HepG2 (cell line): ENCODE measurements around the gene CES2. TPM values are rescaled to one million over a fixed set of nuclear protein-coding genes. Genes with fewer than 3 reads are reported as not detected.

Source experiments
- ATF3 ChIP-seq: sonication (generic); formaldehyde crosslinking; IDR thresholded peaks from 2 replicates; pipeline ENCODE4 v1.4.0; 2020; ENCODE audit warnings: missing genetic modification reagents
- BCLAF1 ChIP-seq: fragments of 450-650 bp; IDR thresholded peaks from 2 replicates; pipeline ENCODE4 v1.6.1; 2017; ENCODE audit warnings: mild to moderate bottlenecking
- REST ChIP-seq, 2 experiments: IDR thresholded peaks; 2 replicates each; pipeline ENCODE4 v1.6.1; 2011 to 2012; ENCODE audit warnings: low read length in 2 of 2, borderline replicate concordance in 1 of 2, low read depth in 1 of 2, mild to moderate bottlenecking in 1 of 2, moderate library complexity in 1 of 2
- SIN3B ChIP-seq: fragments of 150-350 bp; IDR thresholded peaks from 2 replicates; pipeline ENCODE4 v1.6.1; 2014; ENCODE audit warnings: low read length
- SNAPC4 ChIP-seq: sonication (generic); formaldehyde crosslinking; IDR thresholded peaks from 2 replicates; pipeline ENCODE4 v1.4.0; 2020; ENCODE audit warnings: mild to moderate bottlenecking, missing genetic modification reagents
- TARDBP ChIP-seq: sonication (generic); formaldehyde crosslinking; IDR thresholded peaks from 2 replicates; pipeline ENCODE4 v1.8.0; 2022; ENCODE audit warnings: mild to moderate bottlenecking, missing genetic modification reagents
- ZBTB38 ChIP-seq: sonication (generic); formaldehyde crosslinking; IDR thresholded peaks from 2 replicates; pipeline ENCODE4 v1.5.1; 2020; ENCODE audit warnings: mild to moderate bottlenecking, missing genetic modification reagents
- ZNF619 ChIP-seq: sonication (generic); formaldehyde crosslinking; IDR thresholded peaks from 2 replicates; pipeline ENCODE4 v1.4.0; 2020; ENCODE audit warnings: mild to moderate bottlenecking, missing genetic modification reagents
- ZNF709 ChIP-seq: sonication (generic); formaldehyde crosslinking; IDR thresholded peaks from 2 replicates; pipeline ENCODE4 v1.5.0; 2020; ENCODE audit warnings: mild to moderate bottlenecking, missing genetic modification reagents
- ZNF781 ChIP-seq: sonication (generic); formaldehyde crosslinking; IDR thresholded peaks from 2 replicates; pipeline ENCODE4 v1.5.1; 2020; ENCODE audit warnings: borderline replicate concordance, mild to moderate bottlenecking, missing genetic modification reagents; ENCODE audit errors: not compliant biosample characterization
- polyA plus RNA-seq, 8 experiments: library from polyadenylated mRNA; depleted of rRNA in 3 of 8; stranded (reverse) in 7 of 8; unstranded in 1 of 8; fragments of >200 nt; fragmentation: Illumina TruSeq in 4 of 8; extraction: Trizol in 4 of 8; gene quantifications; 2 replicates each; pipeline versions ENCODE4 v1.2.1 to v1.2.3, GENCODE V29; 2011 to 2016; ENCODE audit warnings: low read depth in 4 of 8, missing spikeins in 1 of 8, mixed read lengths in 1 of 8; ENCODE audit not compliant: insufficient read depth in 1 of 8
- total RNA-seq, 5 experiments: library from RNA; depleted of rRNA; stranded (reverse); fragments of >200 nt; fragmentation: Illumina TruSeq; extraction: Trizol; gene quantifications; 2 replicates each; pipeline ENCODE4 v1.2.3, GENCODE V29; 2016; ENCODE audit warnings: low read depth in 1 of 5
- TF ChIP-seq, protein P1 (sequence below): IDR thresholded peaks from 2 replicates; pipeline ENCODE4 v1.4.0; 2020; ENCODE audit warnings: mild to moderate bottlenecking, missing genetic modification reagents

The CES2 gene
- total and polyA plus RNA-seq, 2 of the 13 experiments (the other 11 are each of a cell fraction or from before 2014, with no cell fraction given) = 50.6 to 63.8 TPM

DNA sequence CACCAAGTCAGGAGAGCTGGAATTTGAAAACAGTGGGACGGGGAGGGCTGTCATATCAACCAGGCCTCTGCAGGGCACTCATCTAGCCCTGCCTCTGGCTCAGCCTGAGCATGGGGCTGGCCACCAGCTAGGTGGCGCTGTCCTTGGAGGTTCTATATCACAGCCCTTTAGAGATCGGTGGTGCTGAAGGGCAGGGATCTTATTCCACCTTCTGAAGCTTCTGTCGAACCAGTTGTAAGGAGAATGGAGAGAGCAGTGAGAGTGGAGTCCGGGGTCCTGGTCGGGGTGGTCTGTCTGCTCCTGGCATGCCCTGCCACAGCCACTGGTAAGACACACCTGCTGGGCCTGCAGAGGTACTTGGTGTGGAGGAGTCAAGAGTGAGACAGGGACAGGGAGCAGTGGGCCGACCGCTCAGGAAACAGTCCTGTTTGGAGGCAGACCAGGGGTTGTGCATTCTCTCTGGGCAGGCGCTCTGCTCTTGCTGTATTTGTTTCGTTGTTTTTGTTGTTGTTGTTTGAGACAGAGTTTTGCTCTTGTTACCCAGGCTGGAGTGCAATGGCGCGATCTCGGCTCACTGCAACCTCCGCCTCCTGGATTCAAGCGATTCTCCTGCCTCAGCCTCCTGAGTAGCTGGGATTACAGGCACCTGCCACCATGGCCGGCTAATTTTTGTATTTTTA is 25.9 kb downstream of the CES2 start, which contains the start of gene CES3 (continued):
- TF ChIP-seq REST (IDR thresholded peaks at IDR 0.05; ENCODE audit: borderline replicate concordance in 1 of 2, low read depth in 1 of 2, low read length in 2 of 2) = no peak
- peak; percentile 76; the same call in 1 of the 2 replicates for TF ChIP-seq ZNF619
- no peak for TF ChIP-seq BCLAF1
- TF ChIP-seq, protein P1, sequence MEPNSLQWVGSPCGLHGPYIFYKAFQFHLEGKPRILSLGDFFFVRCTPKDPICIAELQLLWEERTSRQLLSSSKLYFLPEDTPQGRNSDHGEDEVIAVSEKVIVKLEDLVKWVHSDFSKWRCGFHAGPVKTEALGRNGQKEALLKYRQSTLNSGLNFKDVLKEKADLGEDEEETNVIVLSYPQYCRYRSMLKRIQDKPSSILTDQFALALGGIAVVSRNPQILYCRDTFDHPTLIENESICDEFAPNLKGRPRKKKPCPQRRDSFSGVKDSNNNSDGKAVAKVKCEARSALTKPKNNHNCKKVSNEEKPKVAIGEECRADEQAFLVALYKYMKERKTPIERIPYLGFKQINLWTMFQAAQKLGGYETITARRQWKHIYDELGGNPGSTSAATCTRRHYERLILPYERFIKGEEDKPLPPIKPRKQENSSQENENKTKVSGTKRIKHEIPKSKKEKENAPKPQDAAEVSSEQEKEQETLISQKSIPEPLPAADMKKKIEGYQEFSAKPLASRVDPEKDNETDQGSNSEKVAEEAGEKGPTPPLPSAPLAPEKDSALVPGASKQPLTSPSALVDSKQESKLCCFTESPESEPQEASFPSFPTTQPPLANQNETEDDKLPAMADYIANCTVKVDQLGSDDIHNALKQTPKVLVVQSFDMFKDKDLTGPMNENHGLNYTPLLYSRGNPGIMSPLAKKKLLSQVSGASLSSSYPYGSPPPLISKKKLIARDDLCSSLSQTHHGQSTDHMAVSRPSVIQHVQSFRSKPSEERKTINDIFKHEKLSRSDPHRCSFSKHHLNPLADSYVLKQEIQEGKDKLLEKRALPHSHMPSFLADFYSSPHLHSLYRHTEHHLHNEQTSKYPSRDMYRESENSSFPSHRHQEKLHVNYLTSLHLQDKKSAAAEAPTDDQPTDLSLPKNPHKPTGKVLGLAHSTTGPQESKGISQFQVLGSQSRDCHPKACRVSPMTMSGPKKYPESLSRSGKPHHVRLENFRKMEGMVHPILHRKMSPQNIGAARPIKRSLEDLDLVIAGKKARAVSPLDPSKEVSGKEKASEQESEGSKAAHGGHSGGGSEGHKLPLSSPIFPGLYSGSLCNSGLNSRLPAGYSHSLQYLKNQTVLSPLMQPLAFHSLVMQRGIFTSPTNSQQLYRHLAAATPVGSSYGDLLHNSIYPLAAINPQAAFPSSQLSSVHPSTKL (CRISPR knock-in tag) = peak; percentile 42
- TF ChIP-seq SNAPC4 (CRISPR knock-in tag) = no peak
- TF ChIP-seq TARDBP = peak; percentile 40; the same call in 1 of the 2 replicates
- no peak for TF ChIP-seq ZNF709
- no peak for TF ChIP-seq SIN3B
- peak; percentile 98 for TF ChIP-seq ZBTB38 (CRISPR knock-in tag)
- no peak for TF ChIP-seq ATF3 (CRISPR knock-in tag)
- peak; percentile 54 for TF ChIP-seq ZNF781 (CRISPR knock-in tag)
